Mammary epithelial cell (primary cell): Measurements from ENCODE around the gene GOLGA3.
"Not testable (repeated sequence)": the region's sequence is repeated elsewhere in the genome, so short reads cannot be mapped to it uniquely, and the experiment has no call there.

Experiments
- EZH2 ChIP-seq: IDR thresholded peaks from 2 replicates; pipeline ENCODE4 v1.6.1; 2012; ENCODE audit warnings: low read length, inconsistent platforms, borderline replicate concordance
- TF ChIP-seq, protein P1 (sequence below), 2 donors: IDR thresholded peaks in 1 of 2; conservative IDR thresholded peaks in 1 of 2; 2 replicates each; pipeline ENCODE4 v1.5.1; 2011 to 2012; ENCODE audit warnings: inconsistent platforms in 2 of 2, low read length in 2 of 2, mild to moderate bottlenecking in 2 of 2, control low read depth in 1 of 2, low read depth in 1 of 2; ENCODE audit not compliant: insufficient read depth in 1 of 2; ENCODE audit errors: extremely low read depth in 1 of 2

- TF ChIP-seq, protein P1, sequence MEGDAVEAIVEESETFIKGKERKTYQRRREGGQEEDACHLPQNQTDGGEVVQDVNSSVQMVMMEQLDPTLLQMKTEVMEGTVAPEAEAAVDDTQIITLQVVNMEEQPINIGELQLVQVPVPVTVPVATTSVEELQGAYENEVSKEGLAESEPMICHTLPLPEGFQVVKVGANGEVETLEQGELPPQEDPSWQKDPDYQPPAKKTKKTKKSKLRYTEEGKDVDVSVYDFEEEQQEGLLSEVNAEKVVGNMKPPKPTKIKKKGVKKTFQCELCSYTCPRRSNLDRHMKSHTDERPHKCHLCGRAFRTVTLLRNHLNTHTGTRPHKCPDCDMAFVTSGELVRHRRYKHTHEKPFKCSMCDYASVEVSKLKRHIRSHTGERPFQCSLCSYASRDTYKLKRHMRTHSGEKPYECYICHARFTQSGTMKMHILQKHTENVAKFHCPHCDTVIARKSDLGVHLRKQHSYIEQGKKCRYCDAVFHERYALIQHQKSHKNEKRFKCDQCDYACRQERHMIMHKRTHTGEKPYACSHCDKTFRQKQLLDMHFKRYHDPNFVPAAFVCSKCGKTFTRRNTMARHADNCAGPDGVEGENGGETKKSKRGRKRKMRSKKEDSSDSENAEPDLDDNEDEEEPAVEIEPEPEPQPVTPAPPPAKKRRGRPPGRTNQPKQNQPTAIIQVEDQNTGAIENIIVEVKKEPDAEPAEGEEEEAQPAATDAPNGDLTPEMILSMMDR (conservative IDR thresholded peaks at IDR 0.05 in 1 of 2, IDR thresholded peaks at IDR 0.05 in 1 of 2; ENCODE audit: extremely low read depth in 1 of 2, insufficient read depth in 1 of 2, low read depth in 1 of 2, low read length in 2 of 2): not testable (repeated sequence)
- TF ChIP-seq EZH2: not testable (repeated sequence)
Observed at GRCh38 chr12:132758825-132759224, 69.8 kb downstream of the GOLGA3 start.
